ENCODE data around the gene SCMH1.
A peak's percentile ranks its signal among the peaks of the same experiment; 100 is the strongest.

Gene SCMH1

GRCh38 chr1:41010345-41010744, 231.8 kb downstream of the SCMH1 start:
- no peak for DNase-seq
- TF ChIP-seq POLR2A (IDR thresholded peaks at IDR 0.05; ENCODE audit: low read length) (no peak), GATA1 (IDR thresholded peaks at IDR 0.05; ENCODE audit: low read depth, low read length) (no peak)

GRCh38 chr1:41009466-41009865, 232.6 kb downstream of the SCMH1 start:
- TF ChIP-seq POLR2A (IDR thresholded peaks at IDR 0.05; ENCODE audit: low read length) (no peak), GATA1 (IDR thresholded peaks at IDR 0.05; ENCODE audit: low read depth, low read length) (no peak)
- DNase-seq: no peak

GRCh38 chr1:41006942-41007865, 234.9 kb downstream of the SCMH1 start:
- no peak for DNase-seq
- TF ChIP-seq GATA1 (IDR thresholded peaks at IDR 0.05; ENCODE audit: low read depth, low read length) (no peak), POLR2A (IDR thresholded peaks at IDR 0.05; ENCODE audit: low read length) (no peak)

GRCh38 chr1:41005876-41006275, 236.2 kb downstream of the SCMH1 start:
- no peak for DNase-seq
- TF ChIP-seq POLR2A (IDR thresholded peaks at IDR 0.05; ENCODE audit: low read length) (no peak), GATA1 (IDR thresholded peaks at IDR 0.05; ENCODE audit: low read depth, low read length) (no peak)

- no peak for TF ChIP-seq POLR2A (IDR thresholded peaks at IDR 0.05; ENCODE audit: low read length)
- peak; percentile 71 for TF ChIP-seq GATA1 (IDR thresholded peaks at IDR 0.05; ENCODE audit: low read depth, low read length)
- DNase-seq: peak; percentile 98 to 99
These were observed 238.4 kb downstream of the SCMH1 start for GRCh38 chr1:41003640-41004220.

- no peak for TF ChIP-seq GATA1 (IDR thresholded peaks at IDR 0.05; ENCODE audit: low read depth, low read length)
- TF ChIP-seq POLR2A (IDR thresholded peaks at IDR 0.05; ENCODE audit: low read length): no peak
- no peak for DNase-seq
These were observed 238.9 kb downstream of the SCMH1 start for GRCh38 chr1:41003127-41003639.

- no peak for DNase-seq
- no peak for TF ChIP-seq POLR2A (IDR thresholded peaks at IDR 0.05; ENCODE audit: low read length)
- TF ChIP-seq GATA1 (IDR thresholded peaks at IDR 0.05; ENCODE audit: low read depth, low read length): no peak
These were observed 243.4 kb downstream of the SCMH1 start for GRCh38 chr1:40998668-40999067.

- DNase-seq: no peak
- TF ChIP-seq POLR2A (IDR thresholded peaks at IDR 0.05; ENCODE audit: low read length) (no peak), GATA1 (IDR thresholded peaks at IDR 0.05; ENCODE audit: low read depth, low read length) (no peak)
These were observed 245.0 kb downstream of the SCMH1 start for GRCh38 chr1:40997096-40997495.

- TF ChIP-seq GATA1 (IDR thresholded peaks at IDR 0.05; ENCODE audit: low read depth, low read length) (no peak), POLR2A (IDR thresholded peaks at IDR 0.05; ENCODE audit: low read length) (no peak)
- DNase-seq: no peak
These were observed 253.0 kb downstream of the SCMH1 start for GRCh38 chr1:40989066-40989465.

- no peak for DNase-seq
- TF ChIP-seq GATA1 (IDR thresholded peaks at IDR 0.05; ENCODE audit: low read depth, low read length) (no peak), POLR2A (IDR thresholded peaks at IDR 0.05; ENCODE audit: low read length) (no peak)
These were observed 253.8 kb downstream of the SCMH1 start for GRCh38 chr1:40988280-40988679.

- no peak for DNase-seq
- TF ChIP-seq POLR2A (IDR thresholded peaks at IDR 0.05; ENCODE audit: low read length) (no peak), GATA1 (IDR thresholded peaks at IDR 0.05; ENCODE audit: low read depth, low read length) (no peak)
These were observed 254.4 kb downstream of the SCMH1 start for GRCh38 chr1:40987439-40988276.

GRCh38 chr1:40986956-40987355, 255.2 kb downstream of the SCMH1 start:
- DNase-seq: no peak

GRCh38 chr1:40986328-40986783, 255.8 kb downstream of the SCMH1 start:
- no peak for DNase-seq
- no peak for TF ChIP-seq POLR2A (IDR thresholded peaks at IDR 0.05; ENCODE audit: low read length)
- no peak for TF ChIP-seq GATA1 (IDR thresholded peaks at IDR 0.05; ENCODE audit: low read depth, low read length)

More at GRCh38 chr1:40986956-40987355, 255.2 kb downstream of the SCMH1 start:
- no peak for TF ChIP-seq GATA1 (IDR thresholded peaks at IDR 0.05; ENCODE audit: low read depth, low read length)

- no peak for DNase-seq
- TF ChIP-seq GATA1 (IDR thresholded peaks at IDR 0.05; ENCODE audit: low read depth, low read length): no peak
- no peak for TF ChIP-seq POLR2A (IDR thresholded peaks at IDR 0.05; ENCODE audit: low read length)
These were observed 256.2 kb downstream of the SCMH1 start for GRCh38 chr1:40985875-40986274.
